ENCODE measurements around the gene CDK5RAP2.

- TF ChIP-seq CTCF (IDR thresholded peaks at IDR 0.05): no peak
- no peak for TF ChIP-seq POLR2A (IDR thresholded peaks at IDR 0.05)
- TF ChIP-seq EP300 (IDR thresholded peaks at IDR 0.05): peak in 1 of 2 donors; percentile 16
These were observed 48.4 kb upstream of the CDK5RAP2 start for GRCh38 chr9:120628207-120628924.
